ENCODE data around the gene CDIPT.
"Not testable (repeated sequence)": the region's sequence is repeated elsewhere in the genome, so short reads cannot be mapped to it uniquely, and the experiment has no call there.

The CDIPT gene, protein sequence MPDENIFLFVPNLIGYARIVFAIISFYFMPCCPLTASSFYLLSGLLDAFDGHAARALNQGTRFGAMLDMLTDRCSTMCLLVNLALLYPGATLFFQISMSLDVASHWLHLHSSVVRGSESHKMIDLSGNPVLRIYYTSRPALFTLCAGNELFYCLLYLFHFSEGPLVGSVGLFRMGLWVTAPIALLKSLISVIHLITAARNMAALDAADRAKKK

DNA sequence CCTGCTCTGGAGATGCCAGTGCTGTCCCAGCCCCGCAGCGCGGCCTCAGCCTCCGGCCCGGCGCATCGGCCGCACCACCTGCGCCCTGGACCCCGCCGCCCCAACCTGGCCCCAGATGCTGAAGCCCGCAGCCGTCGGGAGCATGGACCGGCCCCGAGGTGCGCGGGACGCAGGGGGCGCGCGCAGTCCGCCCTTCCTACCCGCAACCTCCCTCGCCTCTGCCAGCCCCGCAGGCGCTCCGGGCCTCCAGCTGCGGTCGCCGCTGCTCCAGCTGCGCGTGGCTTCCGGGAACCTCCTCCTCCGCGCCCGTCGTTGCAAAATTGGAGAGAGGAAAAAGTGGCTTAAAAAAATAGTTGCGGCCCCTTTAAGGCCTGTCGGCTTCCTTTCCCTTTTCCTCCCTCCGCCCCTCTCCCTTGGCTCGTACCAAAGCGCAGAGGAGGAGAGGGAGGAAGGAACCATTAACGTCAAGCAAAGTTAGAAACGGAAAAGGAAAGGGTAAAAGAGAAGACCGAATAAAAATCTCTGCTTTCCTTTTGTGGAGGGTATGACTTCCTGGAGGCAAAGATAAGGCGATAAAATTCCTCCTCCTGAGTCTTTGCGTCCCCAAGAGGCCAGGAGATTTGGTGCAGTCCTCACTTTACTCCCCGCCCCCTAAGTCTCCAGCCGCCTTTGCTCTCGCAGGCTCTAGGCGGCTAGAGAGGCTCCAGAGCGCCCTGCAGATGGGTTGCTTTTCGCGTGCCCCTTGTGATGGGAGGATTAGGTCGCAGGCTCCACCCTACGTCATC lies at the start of gene CDIPT:
Gene CDIPT, minus strand, starts transcription at position 343 of the 785 bp plus-strand sequence. CDS start 369 bp downstream, outside the sequence.
- TF ChIP-seq, protein P1, sequence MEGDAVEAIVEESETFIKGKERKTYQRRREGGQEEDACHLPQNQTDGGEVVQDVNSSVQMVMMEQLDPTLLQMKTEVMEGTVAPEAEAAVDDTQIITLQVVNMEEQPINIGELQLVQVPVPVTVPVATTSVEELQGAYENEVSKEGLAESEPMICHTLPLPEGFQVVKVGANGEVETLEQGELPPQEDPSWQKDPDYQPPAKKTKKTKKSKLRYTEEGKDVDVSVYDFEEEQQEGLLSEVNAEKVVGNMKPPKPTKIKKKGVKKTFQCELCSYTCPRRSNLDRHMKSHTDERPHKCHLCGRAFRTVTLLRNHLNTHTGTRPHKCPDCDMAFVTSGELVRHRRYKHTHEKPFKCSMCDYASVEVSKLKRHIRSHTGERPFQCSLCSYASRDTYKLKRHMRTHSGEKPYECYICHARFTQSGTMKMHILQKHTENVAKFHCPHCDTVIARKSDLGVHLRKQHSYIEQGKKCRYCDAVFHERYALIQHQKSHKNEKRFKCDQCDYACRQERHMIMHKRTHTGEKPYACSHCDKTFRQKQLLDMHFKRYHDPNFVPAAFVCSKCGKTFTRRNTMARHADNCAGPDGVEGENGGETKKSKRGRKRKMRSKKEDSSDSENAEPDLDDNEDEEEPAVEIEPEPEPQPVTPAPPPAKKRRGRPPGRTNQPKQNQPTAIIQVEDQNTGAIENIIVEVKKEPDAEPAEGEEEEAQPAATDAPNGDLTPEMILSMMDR (IDR thresholded peaks at IDR 0.05; ENCODE audit: insufficient read depth, low read depth, low read length, missing control alignments), result peak; percentile 73
- peak; percentile 98 for DNase-seq (ENCODE audit: low read depth)
- peak within 1 kb of the TSS; percentile 81 for H3K4me3 ChIP-seq (ENCODE audit: low read length)

DNA sequence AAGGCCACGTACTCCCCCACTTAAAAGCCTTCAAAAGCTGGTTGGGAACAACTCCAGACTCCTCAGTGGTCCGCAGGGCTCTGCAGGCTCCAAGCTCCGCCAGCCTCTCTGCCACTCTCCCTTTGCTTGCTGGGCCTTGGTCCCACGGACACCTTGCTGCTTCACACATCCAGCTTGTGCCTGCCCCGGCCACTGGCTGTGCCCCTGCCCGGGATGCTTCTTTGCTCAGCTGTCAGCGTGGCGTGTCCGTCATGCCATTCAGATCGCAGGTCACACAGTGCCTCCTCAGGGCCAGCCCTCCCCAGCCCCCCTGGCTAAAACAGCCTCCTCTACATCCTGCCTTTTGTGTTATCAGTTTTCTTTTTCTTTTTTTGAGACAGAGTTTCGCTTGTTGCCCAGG lies 49.1 kb upstream of the CDIPT start:
- TF ChIP-seq, protein P1 (IDR thresholded peaks at IDR 0.05; ENCODE audit: insufficient read depth, low read depth, low read length, missing control alignments), result no peak
- no peak for DNase-seq (ENCODE audit: low read depth)

DNA sequence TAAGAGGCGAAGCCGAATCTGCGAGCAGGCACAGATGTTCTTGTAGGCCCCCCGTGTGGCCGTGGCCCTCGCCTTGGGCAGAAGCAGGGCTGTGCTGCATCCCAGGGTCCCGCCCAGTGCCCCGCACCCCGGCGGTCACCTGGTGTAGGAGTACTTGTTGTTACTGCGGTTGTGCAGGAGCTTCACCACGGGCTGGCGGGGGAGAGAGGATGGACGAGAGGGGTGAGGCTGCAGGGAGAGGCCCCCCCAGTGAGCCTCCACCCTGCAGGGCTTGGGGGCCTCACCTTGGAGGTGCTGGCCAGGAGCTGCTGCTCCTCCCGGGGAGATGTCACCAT lies 48.6 kb upstream of the CDIPT start:
- no peak overlapping the region for H3K4me3 ChIP-seq (ENCODE audit: low read length)
- TF ChIP-seq, protein P1 (IDR thresholded peaks at IDR 0.05; ENCODE audit: insufficient read depth, low read depth, low read length, missing control alignments), result no peak

More for the DNA sequence above, 49.1 kb upstream of the CDIPT start:
- H3K4me3 ChIP-seq (ENCODE audit: low read length), result no peak overlapping the region

DNA sequence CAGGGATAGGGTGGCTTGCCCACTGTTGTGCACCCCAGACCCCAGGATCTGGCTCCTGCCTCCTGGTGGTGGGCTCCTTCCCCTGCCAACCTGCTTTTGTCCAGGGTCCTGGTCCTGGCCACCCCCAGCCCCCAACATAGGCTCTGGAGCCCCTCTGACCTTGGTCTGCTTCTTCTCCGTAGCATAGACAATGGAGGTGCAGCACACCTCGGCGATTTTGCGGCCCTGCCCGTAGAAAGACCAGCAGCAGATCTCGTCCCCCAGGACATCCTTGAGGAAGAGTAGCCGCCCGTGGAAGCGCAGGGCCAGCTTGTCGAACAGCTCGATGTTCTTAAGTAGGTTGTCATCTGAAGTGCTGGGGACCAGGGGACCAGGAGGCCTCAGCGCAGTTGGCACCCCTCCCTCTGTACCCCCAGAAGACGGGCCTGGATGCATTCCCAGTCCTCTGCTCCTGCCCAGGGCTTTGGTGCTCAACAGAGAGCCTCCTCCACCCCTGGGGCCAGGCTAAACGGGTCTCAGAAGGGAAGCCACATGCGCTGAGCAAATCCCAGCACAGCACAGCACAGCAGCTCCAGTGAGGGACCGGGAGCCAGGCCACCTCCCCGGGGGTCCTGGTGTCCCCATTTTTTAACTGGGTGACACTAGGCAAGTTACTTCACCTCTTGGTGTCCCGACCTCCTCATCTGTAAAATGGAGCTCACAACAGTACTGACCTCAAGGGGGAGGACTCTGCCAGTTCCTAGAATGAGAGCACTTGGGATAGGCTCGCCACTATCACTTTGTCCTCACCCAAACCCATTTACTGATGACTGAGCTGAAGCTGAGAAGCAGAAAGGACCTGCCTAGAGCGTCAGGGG lies 48.0 kb upstream of the CDIPT start:
- DNase-seq (ENCODE audit: low read depth), result no peak
- H3K4me3 ChIP-seq (ENCODE audit: low read length), result no peak overlapping the region
- TF ChIP-seq, protein P1 (IDR thresholded peaks at IDR 0.05; ENCODE audit: insufficient read depth, low read depth, low read length, missing control alignments), result no peak

More for the DNA sequence above, 48.6 kb upstream of the CDIPT start:
- no peak for DNase-seq (ENCODE audit: low read depth)

DNA sequence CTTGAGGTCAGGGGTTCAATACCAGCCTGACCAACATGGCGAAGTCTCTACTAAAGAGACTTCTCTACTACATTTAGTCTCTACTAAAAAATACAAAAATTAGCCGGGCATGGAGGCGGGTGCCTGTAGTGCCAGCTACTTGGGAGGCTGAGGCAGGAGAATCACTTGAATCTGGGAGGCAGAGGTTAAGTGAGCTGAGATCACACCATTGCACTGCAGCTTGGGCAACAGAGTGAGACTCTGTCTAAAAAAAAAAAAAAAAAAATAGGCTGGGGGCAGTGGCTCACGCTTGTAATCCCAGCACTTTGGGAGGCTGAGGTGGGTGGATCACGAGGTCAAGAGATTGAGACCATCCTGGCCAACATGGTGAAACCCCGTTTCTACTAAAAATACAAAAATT lies 46.8 kb upstream of the CDIPT start:
- not testable (repeated sequence) for H3K4me3 ChIP-seq (ENCODE audit: low read length); DNase-seq (ENCODE audit: low read depth)

DNA sequence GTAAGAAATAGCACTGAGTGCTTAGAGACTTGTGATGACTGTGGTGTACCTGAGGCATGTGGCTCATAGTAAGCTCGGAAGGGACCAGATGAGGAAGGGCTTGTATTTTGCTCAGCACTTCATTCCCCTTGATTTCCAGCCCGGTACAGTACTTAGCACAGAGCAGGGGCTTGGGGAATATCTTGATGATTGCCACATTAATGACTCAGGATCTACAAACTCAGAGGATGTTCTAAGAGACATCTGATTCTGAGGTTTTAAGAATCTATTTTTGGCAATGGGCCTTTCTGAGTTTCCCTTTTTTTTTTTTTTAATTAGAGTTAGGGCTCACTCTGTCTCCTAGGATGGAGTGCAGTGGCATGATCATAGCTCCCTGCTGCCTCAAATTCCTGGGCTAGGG lies 46.4 kb upstream of the CDIPT start:
- TF ChIP-seq, protein P1 (IDR thresholded peaks at IDR 0.05; ENCODE audit: insufficient read depth, low read depth, low read length, missing control alignments), result no peak
- H3K4me3 ChIP-seq (ENCODE audit: low read length), result no peak overlapping the region
- DNase-seq (ENCODE audit: low read depth), result no peak

DNA sequence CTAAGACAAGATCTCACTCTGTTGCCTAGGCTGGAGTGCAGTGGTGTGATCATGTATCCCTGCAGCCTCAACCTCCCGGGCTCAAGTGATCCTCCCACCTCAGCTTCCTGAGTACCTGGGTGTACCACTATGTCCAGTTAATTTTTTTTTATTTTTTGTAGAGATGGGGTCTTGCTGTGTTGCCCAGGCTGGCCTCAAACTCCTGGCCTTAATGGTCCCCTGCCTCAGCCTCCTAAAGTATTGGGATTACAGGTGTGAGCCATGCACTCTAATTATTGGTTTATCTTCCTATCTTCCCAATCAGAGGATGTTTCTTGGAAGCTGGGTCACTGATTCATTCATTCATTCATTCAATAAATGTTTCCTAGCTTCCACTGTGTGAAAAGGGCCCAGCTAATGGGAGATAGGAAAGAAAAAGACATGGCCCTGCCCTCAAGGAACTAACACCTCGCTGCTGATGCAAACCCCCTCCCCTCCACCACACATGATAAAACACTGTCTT lies 45.7 kb upstream of the CDIPT start:
- H3K4me3 ChIP-seq (ENCODE audit: low read length), result no peak overlapping the region
- DNase-seq (ENCODE audit: low read depth), result no peak
- TF ChIP-seq, protein P1 (IDR thresholded peaks at IDR 0.05; ENCODE audit: insufficient read depth, low read depth, low read length, missing control alignments), result no peak

Measured in epithelial cell of esophagus (primary cell).